H9 (cell line): Measurements from ENCODE around the gene COX7A2L. TPM values are rescaled to one million over a fixed set of nuclear protein-coding genes. Genes with fewer than 3 reads are reported as not detected.
"Not testable (repeated sequence)": the region's sequence is repeated elsewhere in the genome, so short reads cannot be mapped to it uniquely, and the experiment has no call there.

Experiments used
- DNase-seq: peaks from one replicate; pipeline ENCODE4 v3.0.0-alpha.2; 2017
- H2AFZ ChIP-seq: one replicate; pipeline ENCODE4 v1.6.1; 2013; ENCODE audit warnings: mild to moderate bottlenecking, low read length, control low read depth, moderate library complexity
- H2AK5ac ChIP-seq: 2 replicates; pipeline ENCODE4 v1.6.1; 2013; ENCODE audit warnings: low read length, control low read depth, mixed read lengths; ENCODE audit not compliant: insufficient read length
- H2BK120ac ChIP-seq: one replicate; pipeline ENCODE4 v1.6.1; 2013; ENCODE audit warnings: low read depth, mild to moderate bottlenecking, low read length, control low read depth, inconsistent platforms; ENCODE audit not compliant: poor library complexity, severe bottlenecking
- H2BK12ac ChIP-seq: 2 replicates; pipeline ENCODE4 v1.6.1; 2013; ENCODE audit warnings: low read length, control low read depth, mixed read lengths, low read depth; ENCODE audit not compliant: insufficient read length
- H2BK15ac ChIP-seq: 2 replicates; pipeline ENCODE4 v1.6.1; 2013; ENCODE audit warnings: low read depth, low read length, control low read depth
- H2BK20ac ChIP-seq: one replicate; pipeline ENCODE4 v1.6.1; 2013; ENCODE audit warnings: low read depth, mild to moderate bottlenecking, low read length, control low read depth, inconsistent platforms; ENCODE audit not compliant: poor library complexity, severe bottlenecking
- H2BK5ac ChIP-seq: 2 replicates; pipeline ENCODE4 v1.6.1; 2013; ENCODE audit warnings: low read length, control low read depth, mixed read lengths; ENCODE audit not compliant: insufficient read length
- H3K14ac ChIP-seq: 2 replicates; pipeline ENCODE4 v1.6.1; 2013; ENCODE audit warnings: low read length, control low read depth; ENCODE audit not compliant: insufficient read depth
- H3K18ac ChIP-seq: 2 replicates; pipeline ENCODE4 v1.6.1; 2013; ENCODE audit warnings: low read depth, mild to moderate bottlenecking, mixed read lengths, low read length, control low read depth; ENCODE audit not compliant: insufficient read length
- H3K23ac ChIP-seq: 2 replicates; pipeline ENCODE4 v1.6.1; 2013; ENCODE audit warnings: low read length, control low read depth, mixed read lengths, low read depth; ENCODE audit not compliant: insufficient read length
- H3K23me2 ChIP-seq: 2 replicates; pipeline ENCODE4 v1.6.1; 2013; ENCODE audit warnings: low read depth, mild to moderate bottlenecking, mixed read lengths, low read length, control low read depth; ENCODE audit not compliant: insufficient read length, poor library complexity, severe bottlenecking
- H3K27ac ChIP-seq: 2 replicates; pipeline ENCODE4 v1.5.1; 2013; ENCODE audit warnings: low read length, control low read depth, mixed read lengths, low read depth; ENCODE audit not compliant: insufficient read length
- H3K27me3 ChIP-seq: 2 replicates; pipeline ENCODE4 v1.6.1; 2013; ENCODE audit warnings: low read length, control low read depth, inconsistent platforms; ENCODE audit not compliant: insufficient read depth
- H3K4ac ChIP-seq: 2 replicates; pipeline ENCODE4 v1.6.1; 2013; ENCODE audit warnings: low read depth, mild to moderate bottlenecking, control low read depth, inconsistent platforms, low read length, moderate library complexity
- H3K4me1 ChIP-seq: 2 replicates; pipeline ENCODE4 v1.6.1; 2013; ENCODE audit warnings: low read length, control low read depth, inconsistent platforms; ENCODE audit not compliant: insufficient read depth
- H3K4me2 ChIP-seq: 2 replicates; pipeline ENCODE4 v1.6.1; 2013; ENCODE audit warnings: low read length, control low read depth, mixed read lengths; ENCODE audit not compliant: insufficient read length, insufficient read depth
- H3K56ac ChIP-seq: 2 replicates; pipeline ENCODE4 v1.6.1; 2013; ENCODE audit warnings: low read depth, mild to moderate bottlenecking, mixed read lengths, low read length, control low read depth; ENCODE audit not compliant: insufficient read length
- H3K79me1 ChIP-seq: 2 replicates; pipeline ENCODE4 v1.6.1; 2013; ENCODE audit warnings: low read depth, mild to moderate bottlenecking, moderate library complexity, low read length, control low read depth, inconsistent platforms; ENCODE audit not compliant: insufficient read depth, poor library complexity, severe bottlenecking
- H3K79me2 ChIP-seq: 2 replicates; pipeline ENCODE4 v1.6.1; 2013; ENCODE audit warnings: low read length, control low read depth, inconsistent platforms; ENCODE audit not compliant: insufficient read depth
- H3K9ac ChIP-seq: 2 replicates; pipeline ENCODE4 v1.6.1; 2013; ENCODE audit warnings: low read length, control low read depth, mixed read lengths; ENCODE audit not compliant: insufficient read length; ENCODE audit errors: extremely low read depth
- H3K9me3 ChIP-seq: one replicate; pipeline ENCODE4 v1.6.1; 2013; ENCODE audit warnings: low read depth, low read length, inconsistent platforms; ENCODE audit not compliant: control insufficient read depth
- H3T11ph ChIP-seq: one replicate; pipeline ENCODE4 v1.6.1; 2013; ENCODE audit warnings: mild to moderate bottlenecking, low read length, control low read depth, inconsistent platforms
- H4K20me1 ChIP-seq: one replicate; pipeline ENCODE4 v1.6.1; 2013; ENCODE audit not compliant: control insufficient read depth, insufficient read length, insufficient read depth
- H4K5ac ChIP-seq: 2 replicates; pipeline ENCODE4 v1.6.1; 2013; ENCODE audit warnings: low read depth, mild to moderate bottlenecking, mixed read lengths, low read length, control low read depth; ENCODE audit not compliant: insufficient read length
- H4K8ac ChIP-seq: replicated peaks from 2 replicates; pipeline ENCODE4 v1.6.1; 2013; ENCODE audit warnings: low read length, control low read depth, mixed read lengths, low read depth; ENCODE audit not compliant: insufficient read length
- H4K91ac ChIP-seq: 2 replicates; pipeline ENCODE4 v1.6.1; 2013; ENCODE audit warnings: low read depth, mild to moderate bottlenecking, moderate library complexity, mixed read lengths, low read length, control low read depth; ENCODE audit not compliant: insufficient read length
- H3K27ac Mint-ChIP-seq, 3 experiments: 2 replicates in 2 of 3; 3 replicates in 1 of 3; pipeline ENCODE4 v1.8.0; 2020 to 2021; ENCODE audit warnings: mixed read lengths in 3 of 3, mild to moderate bottlenecking in 1 of 3, moderate library complexity in 1 of 3
- H3K27me3 Mint-ChIP-seq: 2 replicates; pipeline ENCODE4 v1.8.0; 2021; ENCODE audit warnings: low read depth, mild to moderate bottlenecking, moderate library complexity, mixed read lengths
- H3K36me3 Mint-ChIP-seq, 3 experiments: 2 replicates in 2 of 3; 3 replicates in 1 of 3; pipeline ENCODE4 v1.8.0; 2020 to 2021; ENCODE audit warnings: low read depth in 3 of 3, mixed read lengths in 3 of 3; ENCODE audit not compliant: insufficient read depth in 1 of 3
- H3K4me1 Mint-ChIP-seq, 2 experiments: 2 replicates each; pipeline ENCODE4 v1.8.0; 2020; ENCODE audit warnings: mixed read lengths in 2 of 2
- H3K4me3 Mint-ChIP-seq, 2 experiments: 2 replicates in 1 of 2; 3 replicates in 1 of 2; pipeline ENCODE4 v1.8.0; 2020 to 2021; ENCODE audit warnings: mild to moderate bottlenecking in 2 of 2, mixed read lengths in 2 of 2, moderate library complexity in 1 of 2
- H3K9me3 Mint-ChIP-seq, 2 experiments: 2 replicates in 1 of 2; 3 replicates in 1 of 2; pipeline ENCODE4 v1.8.0; 2020; ENCODE audit warnings: mild to moderate bottlenecking in 2 of 2, mixed read lengths in 2 of 2, moderate library complexity in 1 of 2
- CTCF ChIP-seq: fragments of 200-600 bp; sonication (generic); conservative IDR thresholded peaks from 3 replicates; pipeline ENCODE4 v1.8.0; 2021; ENCODE audit warnings: antibody characterized with exemption, mild to moderate bottlenecking
- whole genome bisulfite sequencing: extraction: QIAGEN DNeasy Blood & Tissue Kit; methylation state at CpG from one replicate; pipeline ENCODE4 v1.1.7; 2013; ENCODE audit warnings: missing lambda C conversion rate, low lambda C conversion rate, mixed read lengths; ENCODE audit not compliant: insufficient read length; ENCODE audit errors: extremely low coverage; 5-methylcytosine and 5-hydroxymethylcytosine counted together
- total RNA-seq: library from RNA; stranded (reverse); gene quantifications from 2 replicates; pipeline ENCODE4 v1.2.1, GENCODE V29; 2021

Gene COX7A2L
- total RNA-seq, 1 experiment from 2014 or later = 102 TPM

GRCh38 chr2:42382144-42382543 is 21.1 kb upstream of the COX7A2L start:
- H3K4me1 Mint-ChIP-seq = peaks cover 3 to 4% of the 10 kb centered on the region in 2 experiments; a peak in 3 of 4 replicates
- no peak for TF ChIP-seq CTCF
- no peak overlapping the region for H4K8ac ChIP-seq
- no peak overlapping the region for H2BK120ac ChIP-seq
- H2BK15ac ChIP-seq = no peak overlapping the region
- WGBS = no CpG with 5 or more reads among the region's 4 CpGs
- H3K79me2 ChIP-seq = no peaks in the 10 kb centered on the region
- H3K27ac ChIP-seq = no peak overlapping the region
- no peak overlapping the region for H3K18ac ChIP-seq
- H3K36me3 Mint-ChIP-seq = peaks cover 0 to 3% (median 0%) of the 10 kb centered on the region in 3 experiments; a peak in 1 of 7 replicates
- H3T11ph ChIP-seq = no peak overlapping the region
- H3K23ac ChIP-seq = no peak overlapping the region
- H3K9me3 Mint-ChIP-seq = no peaks in the 10 kb centered on the region
- no peaks in the 10 kb centered on the region; the same call in 1 of the 2 replicates for H3K27me3 Mint-ChIP-seq
- H2BK12ac ChIP-seq = no peak overlapping the region
- no peak overlapping the region for H2AFZ ChIP-seq
- no peak overlapping the region for H4K91ac ChIP-seq
- H3K27me3 ChIP-seq = no peaks in the 10 kb centered on the region
- no peaks in the 10 kb centered on the region for H3K23me2 ChIP-seq
- H4K5ac ChIP-seq = no peak overlapping the region
- H3K9me3 ChIP-seq = no peaks in the 10 kb centered on the region
- no peak overlapping the region for H3K14ac ChIP-seq
- H3K27ac Mint-ChIP-seq = no peak overlapping the region
- no peaks in the 10 kb centered on the region for H3K4me1 ChIP-seq
- DNase-seq = no peak
- no peaks in the 10 kb centered on the region for H4K20me1 ChIP-seq
- no peak overlapping the region for H3K56ac ChIP-seq
- H3K4me2 ChIP-seq = no peak overlapping the region
- no peak overlapping the region for H2BK20ac ChIP-seq
- H3K9ac ChIP-seq = no peak overlapping the region
- no peaks in the 10 kb centered on the region for H3K79me1 ChIP-seq
- no peak overlapping the region for H2AK5ac ChIP-seq
- H3K4ac ChIP-seq = no peak overlapping the region
- H2BK5ac ChIP-seq = no peak overlapping the region
- no peak overlapping the region for H3K4me3 Mint-ChIP-seq

GRCh38 chr2:42380026-42380425 is 19.0 kb upstream of the COX7A2L start:
- not testable (repeated sequence) for H3K4me1 ChIP-seq, H3K23ac ChIP-seq, H3K27me3 Mint-ChIP-seq, H3K27me3 ChIP-seq, H3K27ac ChIP-seq, H3K36me3 Mint-ChIP-seq, H4K20me1 ChIP-seq, H2BK15ac ChIP-seq, H3T11ph ChIP-seq, H4K5ac ChIP-seq, H3K14ac ChIP-seq, DNase-seq, H3K9ac ChIP-seq, H3K79me1 ChIP-seq, H3K4me2 ChIP-seq, H3K4me3 Mint-ChIP-seq, H3K27ac Mint-ChIP-seq, H4K91ac ChIP-seq, H2BK5ac ChIP-seq, H2BK12ac ChIP-seq, H3K4ac ChIP-seq, H3K79me2 ChIP-seq, H3K9me3 Mint-ChIP-seq, H3K9me3 ChIP-seq, H2BK20ac ChIP-seq, H3K56ac ChIP-seq, H3K4me1 Mint-ChIP-seq, H2BK120ac ChIP-seq, H2AK5ac ChIP-seq, H4K8ac ChIP-seq, H2AFZ ChIP-seq, H3K18ac ChIP-seq, H3K23me2 ChIP-seq
- no CpG with 5 or more reads among the region's 7 CpGs for WGBS
